Hematopoietic multipotent progenitor cell treated with erythropoietin and hydrocortisone succinate and interleukin-3 and kit ligand, for 17 days (in vitro differentiated cells): ENCODE data around the gene CLEC4F.
A peak's percentile ranks its signal among the peaks of the same experiment; 100 is the strongest.

Source experiments
- DNase-seq: peaks from one replicate; pipeline ENCODE4 v3.0.0-alpha.2; 2015; ENCODE audit warnings: low spot score

The CLEC4F gene, protein sequence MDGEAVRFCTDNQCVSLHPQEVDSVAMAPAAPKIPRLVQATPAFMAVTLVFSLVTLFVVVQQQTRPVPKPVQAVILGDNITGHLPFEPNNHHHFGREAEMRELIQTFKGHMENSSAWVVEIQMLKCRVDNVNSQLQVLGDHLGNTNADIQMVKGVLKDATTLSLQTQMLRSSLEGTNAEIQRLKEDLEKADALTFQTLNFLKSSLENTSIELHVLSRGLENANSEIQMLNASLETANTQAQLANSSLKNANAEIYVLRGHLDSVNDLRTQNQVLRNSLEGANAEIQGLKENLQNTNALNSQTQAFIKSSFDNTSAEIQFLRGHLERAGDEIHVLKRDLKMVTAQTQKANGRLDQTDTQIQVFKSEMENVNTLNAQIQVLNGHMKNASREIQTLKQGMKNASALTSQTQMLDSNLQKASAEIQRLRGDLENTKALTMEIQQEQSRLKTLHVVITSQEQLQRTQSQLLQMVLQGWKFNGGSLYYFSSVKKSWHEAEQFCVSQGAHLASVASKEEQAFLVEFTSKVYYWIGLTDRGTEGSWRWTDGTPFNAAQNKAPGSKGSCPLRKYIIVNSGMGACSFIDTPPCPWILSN

DNA sequence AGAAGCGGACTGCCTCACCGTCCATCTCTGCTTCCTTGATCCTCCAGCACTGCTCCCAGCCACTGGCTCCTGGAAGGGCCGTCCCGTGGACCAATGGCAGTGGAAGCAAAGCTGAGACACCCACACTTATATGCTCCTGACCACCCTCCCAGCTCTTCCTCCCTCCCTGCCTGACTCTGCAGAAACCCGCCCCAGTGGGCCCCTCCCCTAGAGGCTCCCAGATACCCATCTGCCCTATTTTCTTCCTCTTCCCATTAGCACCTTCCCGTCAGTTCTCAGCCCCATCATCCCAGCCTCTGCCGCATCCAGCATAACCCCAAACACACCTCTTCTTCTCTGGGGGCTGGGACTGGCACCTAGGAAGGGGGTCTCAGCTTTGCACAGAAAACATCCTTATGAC is at the start of gene CLEC4F:
TSS of gene CLEC4F (minus strand) at position 101 of the 400 bp plus-strand sequence. CDS start at position 25, 76 bp downstream.
- DNase-seq: no peak

DNA sequence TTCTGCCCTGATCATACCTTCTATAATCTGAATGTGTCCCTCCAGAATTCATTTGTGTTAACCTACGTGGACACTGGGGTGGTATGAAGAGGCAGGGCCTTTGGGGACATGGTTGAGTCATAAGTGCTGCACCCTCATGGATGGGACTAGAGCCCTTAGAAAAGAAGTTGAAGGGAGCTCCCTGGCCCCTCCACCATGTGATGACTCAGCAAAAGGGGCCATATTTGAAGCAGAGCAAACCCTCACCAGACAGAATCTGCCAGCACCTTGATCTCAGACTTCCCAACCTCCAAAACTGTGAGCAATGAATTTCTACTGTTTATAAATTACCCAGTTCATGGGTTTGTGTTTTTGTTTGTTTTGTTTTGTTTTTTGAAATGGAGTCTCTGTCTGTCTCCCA is 48.6 kb upstream of the CLEC4F start:
- no peak for DNase-seq

DNA sequence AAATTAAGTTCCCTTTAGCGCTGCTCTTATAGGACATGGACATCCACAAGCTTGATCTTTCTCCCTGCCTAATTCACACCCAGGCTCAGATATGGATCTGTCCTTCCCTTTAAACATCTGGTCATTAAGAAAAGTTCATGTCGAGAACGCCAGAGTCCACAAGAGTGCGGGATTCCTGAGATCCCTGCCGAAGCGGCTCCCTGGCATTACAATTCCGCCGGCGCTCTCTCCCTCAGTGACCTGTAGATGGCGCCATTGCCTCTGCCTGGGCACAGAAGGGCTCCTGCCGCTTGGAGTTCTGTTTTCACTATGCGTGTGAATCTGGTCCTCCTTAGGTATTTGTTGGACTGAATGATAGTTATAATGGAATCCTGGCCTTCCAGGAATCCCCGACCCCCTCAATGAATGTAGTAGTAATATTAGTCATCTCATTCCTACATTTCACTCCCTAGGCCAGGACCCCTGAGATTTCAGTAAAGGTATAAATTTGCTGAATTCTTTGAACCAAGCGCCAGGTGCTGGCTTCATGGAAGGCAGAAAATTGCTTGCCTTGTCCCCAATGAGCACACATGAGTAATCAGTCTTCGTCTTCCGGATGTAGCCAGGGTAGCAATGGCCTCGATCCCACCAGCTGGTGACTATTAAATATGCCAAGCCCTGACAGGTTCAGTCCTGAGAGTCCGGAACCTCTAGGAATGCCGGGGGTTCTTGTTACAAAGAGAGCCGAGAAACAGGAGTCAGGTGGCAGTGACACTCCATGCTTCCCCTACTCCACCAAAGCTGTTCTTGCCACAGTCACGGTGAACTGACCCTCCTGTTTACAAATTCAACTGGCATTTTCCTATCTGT is 41.6 kb upstream of the CLEC4F start:
- DNase-seq: peak; percentile 66

DNA sequence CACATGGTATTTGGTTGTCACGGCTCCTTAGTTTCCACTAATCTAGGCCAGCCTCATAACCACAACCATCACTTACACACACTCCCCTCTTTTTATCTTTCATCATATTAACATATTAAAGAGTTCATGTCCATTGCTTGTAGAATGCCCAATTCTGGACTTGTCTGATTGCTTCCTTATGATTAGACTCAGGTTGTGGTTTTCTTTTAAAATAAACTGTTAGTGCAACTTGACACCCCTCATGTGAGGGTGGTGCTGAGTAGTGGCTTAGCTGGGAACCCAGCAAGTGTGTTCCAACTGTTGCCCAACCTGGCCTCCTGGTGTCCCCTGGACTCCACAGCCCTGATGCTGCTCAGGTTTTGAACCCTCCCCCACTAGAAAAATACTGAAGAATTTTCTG is 35.3 kb upstream of the CLEC4F start:
- DNase-seq: no peak

DNA sequence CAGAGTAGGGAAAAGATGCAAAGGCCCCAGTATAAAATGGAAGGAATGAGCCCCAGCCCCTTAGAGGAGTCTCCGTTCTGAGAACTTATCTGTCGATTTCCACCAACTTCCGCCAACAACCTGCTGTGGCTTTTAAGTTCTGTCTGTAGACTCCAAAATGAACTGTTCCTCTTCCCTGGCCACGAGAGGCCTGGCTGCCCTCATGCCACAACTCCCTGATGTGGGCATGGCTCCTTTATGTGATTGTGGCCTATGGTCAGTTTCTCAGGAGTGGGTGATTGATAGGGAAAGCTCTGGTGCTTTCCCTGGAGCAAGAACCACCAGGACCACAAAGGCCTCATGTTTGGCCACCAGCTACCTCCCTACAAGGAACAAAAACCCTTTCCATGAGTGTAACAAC is 34.0 kb upstream of the CLEC4F start:
- no peak for DNase-seq

DNA sequence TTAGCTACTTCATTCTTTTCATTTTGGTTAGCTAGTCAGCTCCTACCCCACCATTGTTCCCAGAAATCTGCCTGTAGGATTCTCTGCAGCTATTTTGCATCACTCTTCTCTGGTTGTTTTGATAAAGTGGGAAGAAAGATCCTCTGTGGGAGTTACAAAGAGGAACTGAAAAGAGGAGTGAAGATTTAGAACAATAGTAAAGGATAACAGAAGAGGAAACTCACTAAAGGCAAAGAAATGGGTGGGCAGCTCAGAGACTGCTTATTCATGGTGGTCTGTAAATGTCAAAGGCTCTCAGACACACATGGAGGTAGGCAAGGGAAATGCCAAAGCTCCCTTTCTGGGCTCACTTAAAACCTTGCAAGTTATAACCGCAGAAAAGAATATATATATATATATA is 32.4 kb upstream of the CLEC4F start:
- no peak for DNase-seq

DNA sequence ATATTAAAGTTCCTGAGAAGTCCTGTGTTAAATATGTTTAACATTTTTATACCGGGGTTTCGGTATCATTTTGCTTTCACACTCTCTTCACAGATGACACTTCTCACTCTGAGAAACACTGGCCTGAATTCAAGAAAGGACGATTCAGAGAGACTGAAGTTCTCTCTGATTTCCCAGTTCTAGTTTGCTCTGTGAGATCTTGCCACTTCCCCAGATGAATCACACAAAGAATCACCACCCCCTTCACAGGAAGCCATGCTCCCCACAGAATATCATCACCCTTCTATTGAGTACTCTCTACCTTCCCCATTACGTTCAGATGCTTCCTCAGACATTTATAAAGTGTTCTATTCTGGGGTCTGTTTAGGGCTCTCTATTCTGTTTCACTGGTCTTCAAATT is 31.3 kb upstream of the CLEC4F start:
- DNase-seq: no peak

DNA sequence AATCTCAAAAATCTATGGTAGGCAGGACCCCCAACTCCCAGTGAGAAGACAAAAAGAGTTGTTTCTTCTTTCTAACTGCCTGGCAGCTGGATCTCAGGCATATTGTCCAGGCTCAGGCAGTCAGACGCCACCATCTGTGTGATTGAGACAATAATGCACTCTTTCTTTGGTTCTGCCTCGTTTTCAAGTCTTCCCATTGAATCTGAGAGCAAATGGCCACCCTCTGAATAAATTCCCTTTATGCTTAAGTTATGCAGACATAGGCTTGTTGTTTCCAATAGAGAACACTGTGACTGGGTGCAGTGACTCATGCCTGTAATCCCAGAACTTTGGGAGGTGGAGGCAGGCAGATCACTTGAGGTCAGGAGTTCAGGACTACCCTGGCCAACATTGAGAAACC is 30.5 kb upstream of the CLEC4F start:
- no peak for DNase-seq

DNA sequence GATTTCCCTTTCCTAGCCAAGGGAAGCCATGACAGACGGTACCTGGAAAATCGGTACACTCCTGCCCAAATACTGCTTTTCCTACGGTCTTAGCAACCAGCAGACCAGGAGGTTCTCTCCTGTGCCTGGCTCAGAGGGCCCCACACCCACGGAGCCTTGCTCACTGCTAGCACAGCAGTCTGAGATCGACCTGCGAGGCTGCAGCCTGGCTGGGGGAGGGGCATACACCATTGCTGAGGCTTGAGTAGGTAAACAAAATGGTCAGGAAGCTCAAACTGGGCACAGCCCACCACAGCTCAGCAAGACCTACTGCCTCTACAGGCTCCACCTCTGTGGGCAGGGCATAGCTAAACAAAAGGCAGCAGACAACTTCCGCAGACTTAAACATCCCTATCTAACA is 22.0 kb upstream of the CLEC4F start:
- DNase-seq: no peak

DNA sequence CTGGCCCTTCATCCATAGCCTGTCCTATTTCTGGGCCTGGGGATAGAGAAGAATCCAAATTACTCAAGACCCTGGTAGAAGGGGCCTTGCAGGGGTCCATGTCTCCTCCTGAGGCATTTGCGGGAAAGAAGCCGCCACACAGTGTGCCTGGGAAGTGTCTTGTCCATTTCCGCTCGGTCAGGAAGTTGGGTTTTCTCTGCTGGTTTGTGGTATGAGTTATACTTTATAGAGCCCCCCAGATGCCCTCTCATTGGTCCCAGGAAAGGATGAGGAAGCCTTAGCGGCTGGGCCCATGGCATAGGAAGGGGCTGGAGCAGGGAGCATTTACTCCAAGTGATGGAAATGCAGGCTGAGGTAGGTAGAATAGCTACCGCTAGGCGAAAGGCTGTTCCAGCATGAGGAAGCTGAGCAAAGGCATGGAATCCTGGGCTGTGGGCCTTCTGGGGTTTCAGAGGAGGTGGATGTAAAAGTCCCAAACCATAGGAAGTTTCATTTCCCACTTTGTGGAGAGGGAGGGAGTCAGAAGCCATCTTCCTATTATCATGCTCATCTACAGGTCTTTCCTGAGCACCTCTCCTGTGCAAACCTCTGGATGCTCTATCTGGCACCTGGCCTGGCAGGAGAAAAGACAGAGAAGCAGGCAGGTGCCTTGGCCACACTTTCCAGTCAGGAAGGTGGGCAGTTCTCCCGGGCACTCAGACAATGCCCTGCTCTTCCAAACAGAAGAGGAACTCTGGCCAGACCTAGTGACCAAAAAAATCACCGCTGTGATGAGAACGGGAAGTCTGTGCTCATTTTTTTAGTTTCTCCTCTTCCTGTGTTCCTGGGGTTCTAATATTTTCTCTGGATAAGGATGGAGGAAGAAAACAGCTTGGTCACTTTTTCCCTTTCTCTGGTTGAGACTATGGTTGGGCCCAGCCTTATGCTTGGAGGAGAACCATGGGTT is 17.9 kb upstream of the CLEC4F start:
- DNase-seq: no peak

DNA sequence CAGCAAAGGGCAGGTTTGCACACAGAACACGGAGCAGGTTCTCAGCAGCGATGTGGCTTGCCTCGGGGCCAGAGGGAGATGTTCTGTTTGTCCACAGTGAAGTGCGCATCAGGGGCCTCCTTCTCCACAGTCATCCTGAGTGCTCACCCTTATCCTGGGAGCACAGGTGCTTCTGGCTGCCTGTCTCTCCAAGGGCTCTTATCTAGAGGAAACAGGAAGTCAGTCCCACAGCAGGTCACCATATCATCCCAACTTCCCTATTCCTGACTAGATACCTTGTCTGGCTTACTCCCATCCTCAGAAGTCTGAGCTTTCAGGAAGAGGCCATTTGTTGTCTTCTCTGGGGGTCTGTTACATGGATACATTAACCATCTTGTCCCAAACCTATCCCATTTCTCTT is 15.2 kb upstream of the CLEC4F start, which contains the start of gene CD207:
TSS of gene CD207 (minus strand) at position 174 of the 400 bp plus-strand sequence. CDS start at position 134, 40 bp downstream.
- no peak for DNase-seq

DNA sequence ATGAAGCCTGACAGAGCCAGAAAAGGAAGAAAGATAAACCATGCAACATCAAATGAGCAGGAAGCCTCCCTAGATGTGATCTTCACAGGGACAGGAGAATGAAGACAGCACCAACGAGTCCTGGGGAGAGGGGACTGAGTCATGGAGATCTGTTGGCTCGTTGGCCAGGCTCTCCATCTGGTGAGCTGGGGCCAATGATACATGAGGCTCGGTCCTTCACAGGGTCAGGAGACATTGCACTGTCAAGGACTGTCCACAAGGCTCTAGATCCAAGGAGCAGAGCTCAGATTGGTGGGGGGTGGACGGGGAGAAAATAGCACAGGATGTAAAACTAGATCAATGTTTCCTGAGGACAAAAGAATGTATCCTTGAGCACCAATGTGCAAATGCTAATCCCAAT is 14.5 kb upstream of the CLEC4F start:
- no peak for DNase-seq

DNA sequence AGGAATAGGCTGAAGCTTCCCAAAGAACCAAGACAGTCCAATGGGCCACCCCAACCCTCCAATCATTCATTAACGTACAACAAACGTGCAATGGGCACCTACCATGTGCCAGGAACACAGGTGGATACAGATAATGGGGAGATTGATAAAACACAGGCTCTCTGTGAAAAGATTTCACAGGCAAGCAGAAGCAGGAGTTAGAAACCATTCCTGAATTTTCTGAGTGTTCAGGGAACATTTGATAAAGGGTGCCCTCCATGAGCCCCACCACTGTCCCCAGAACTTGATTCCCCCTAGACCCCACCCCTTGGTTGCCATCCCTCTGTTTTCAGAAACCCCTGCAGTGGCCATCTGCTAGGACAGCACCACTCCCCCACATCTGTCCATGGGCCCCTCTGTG is 13.7 kb upstream of the CLEC4F start:
- no peak for DNase-seq

DNA sequence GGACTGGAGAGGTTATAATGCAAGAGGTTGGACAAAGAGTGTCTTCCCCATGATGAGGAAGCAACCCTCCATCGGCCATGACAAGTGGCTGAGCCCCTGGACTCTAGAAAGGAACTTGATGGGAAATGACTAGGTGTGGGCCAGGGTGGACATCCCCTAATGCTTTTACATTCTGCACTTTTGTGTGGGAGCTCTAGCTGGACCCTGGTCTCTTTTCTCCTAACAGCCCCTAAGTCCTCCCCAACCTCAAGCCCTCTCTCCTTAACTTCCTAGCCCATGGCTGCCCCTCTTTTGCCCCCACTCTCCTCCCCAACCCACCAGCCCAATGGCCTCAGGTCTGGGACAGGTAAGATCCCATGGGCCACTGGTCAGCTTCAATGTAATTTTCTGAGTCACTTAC is 12.8 kb upstream of the CLEC4F start:
- no peak for DNase-seq

DNA sequence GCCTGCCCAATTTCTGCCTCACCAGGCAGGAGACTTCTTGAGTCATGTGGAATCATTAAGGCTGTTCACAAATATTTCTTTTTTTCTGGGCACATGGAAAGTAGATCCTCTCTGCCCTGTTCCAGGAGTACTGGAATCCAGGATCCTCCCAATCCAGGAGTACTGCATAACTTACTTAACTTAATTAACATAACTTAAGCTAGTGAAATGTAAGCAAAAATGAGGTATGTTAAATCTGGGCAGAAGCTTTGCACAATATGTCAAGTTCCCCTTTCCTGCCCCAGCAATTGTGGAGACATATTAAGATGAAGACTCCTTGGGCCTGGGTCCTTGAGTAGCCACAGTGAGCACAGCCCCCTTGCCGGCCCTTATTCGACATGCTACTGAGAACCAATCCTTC is 12.0 kb upstream of the CLEC4F start:
- no peak for DNase-seq

DNA sequence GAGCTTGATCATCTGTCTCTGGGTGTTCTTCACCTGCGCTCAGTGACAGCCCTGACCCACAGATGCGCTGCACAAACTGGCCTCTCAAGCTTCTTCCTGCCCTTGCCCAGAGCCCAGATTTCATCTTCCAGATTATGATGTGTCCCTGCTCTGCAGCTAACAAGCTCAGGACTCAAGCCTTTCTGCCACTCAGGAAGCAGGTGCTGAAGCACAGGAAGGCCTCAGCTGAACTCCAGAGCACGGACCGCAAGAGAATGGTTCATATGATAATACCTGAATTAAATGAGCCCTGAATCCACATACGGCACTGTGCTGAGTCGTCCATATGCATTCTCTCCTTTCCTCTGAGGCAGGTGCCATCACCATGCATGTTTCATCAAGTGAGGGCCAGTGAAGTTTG is 11.5 kb upstream of the CLEC4F start:
- no peak for DNase-seq

DNA sequence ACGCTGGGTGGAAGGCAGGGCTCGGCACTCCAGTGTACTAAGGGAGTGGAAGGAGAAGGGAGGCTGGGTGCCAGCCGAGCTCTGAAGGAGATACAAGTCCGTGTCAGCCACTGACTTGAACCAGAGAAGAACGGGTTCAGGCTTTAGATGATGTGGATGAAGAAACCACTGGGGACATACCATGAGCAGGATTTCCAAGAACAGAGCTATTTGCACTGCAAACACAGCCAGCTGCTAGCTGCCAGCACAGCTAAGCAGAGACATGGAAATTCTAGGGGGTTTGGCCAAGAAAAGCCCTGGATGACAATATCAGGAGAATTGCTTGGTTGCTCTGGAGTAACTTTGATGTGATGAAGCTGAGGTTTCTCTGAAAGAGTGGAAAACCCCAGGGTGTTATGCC is 10.0 kb upstream of the CLEC4F start:
- DNase-seq: no peak

DNA sequence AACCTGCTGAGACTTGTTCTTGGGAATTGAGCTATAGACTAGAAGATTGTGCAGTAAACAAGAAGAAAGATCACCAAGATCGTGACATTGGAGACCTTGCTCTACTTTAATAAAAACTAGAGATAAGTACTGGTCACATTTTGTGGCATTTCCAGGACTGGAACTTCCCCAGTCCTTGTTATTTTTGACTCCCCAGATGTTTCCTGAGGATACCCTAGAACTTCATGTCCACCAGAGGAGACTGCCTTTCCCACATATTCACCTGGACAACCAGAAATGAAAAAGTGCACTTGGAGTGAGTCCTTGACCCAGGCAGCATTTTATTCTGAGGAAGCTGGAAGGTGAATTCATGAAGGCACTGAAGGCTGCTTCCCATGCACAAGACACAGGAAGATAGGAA is 9.5 kb upstream of the CLEC4F start:
- no peak for DNase-seq

DNA sequence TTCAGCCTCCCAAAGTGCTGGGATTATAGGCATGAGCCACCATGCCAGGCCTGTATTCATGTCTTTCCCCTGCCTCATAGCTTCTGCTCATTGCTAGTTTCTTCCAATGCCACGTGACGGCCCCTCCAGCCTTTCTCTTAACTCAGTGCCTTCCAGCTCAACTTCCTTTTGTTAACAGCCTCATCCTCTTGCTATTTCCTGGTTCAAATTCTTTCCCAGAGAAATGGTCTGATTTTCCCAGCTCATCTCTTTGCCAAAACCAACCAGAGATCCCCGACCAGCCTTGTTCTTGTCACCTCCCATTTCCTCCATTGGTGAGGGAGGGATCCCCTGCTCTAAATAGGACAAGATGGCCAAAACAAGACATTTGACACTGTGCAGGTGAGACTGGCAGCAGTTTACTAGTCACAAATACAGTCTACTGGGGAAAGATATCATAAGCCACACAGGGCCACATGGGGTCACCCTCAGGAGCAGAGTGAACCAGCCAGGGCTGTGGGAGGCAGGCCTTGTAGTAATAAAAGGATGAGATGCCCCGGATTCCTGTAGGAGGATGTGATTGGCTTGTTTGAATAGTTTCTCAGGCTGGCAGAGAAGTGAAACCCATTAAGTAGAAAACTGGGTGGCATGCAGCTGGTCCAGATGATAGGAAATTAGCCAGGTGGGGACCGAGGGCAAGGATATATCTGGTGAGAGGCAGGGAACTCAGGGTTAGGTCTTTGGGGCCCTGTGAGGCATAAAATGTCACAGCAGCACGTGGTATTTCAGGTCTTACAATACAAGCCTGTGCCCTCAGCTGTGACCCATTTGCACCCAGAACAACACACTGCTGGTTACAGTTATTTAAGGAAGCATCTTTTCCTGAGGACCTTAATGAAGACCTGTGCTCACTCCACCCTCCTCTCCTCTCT is 8.8 kb upstream of the CLEC4F start:
- DNase-seq: no peak

DNA sequence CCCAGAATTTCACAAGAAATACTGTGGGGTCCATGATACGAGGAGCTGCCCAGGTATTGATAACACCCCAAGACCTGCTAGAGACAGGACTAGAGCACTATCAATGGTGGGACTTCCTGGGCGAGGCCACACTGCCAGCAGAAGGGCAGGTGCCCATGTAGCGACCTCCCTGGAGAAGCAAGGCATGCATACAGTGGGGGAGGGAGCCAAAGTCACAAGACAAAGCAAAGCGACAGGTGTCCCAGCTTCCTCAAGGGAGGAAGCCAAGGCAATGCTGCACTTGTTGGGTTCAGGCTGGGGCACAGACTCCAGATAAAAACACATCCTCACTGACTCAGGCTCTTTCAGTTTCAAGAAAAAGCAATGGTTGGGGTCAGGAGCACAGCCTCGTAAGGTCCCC is 7.7 kb upstream of the CLEC4F start:
- DNase-seq: no peak

DNA sequence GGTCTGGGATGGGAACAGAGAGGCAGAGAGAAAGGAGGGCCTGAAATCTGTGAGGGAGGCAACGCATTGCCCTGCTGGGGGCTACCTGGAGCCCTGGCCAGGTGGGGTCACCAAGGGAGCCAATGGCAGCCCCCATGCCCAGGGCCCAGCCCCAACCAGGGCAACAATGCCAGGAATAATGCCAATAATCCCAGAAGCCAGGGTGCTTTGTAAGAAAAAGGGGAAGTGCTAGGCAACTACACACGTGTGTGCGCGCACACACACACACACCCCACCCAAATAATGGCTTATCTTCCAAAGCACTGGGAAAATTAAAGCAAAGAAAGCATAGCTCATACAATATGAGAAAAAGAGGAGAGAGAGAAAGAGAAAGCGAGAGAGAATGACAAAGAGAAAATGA is 7.0 kb upstream of the CLEC4F start:
- DNase-seq: no peak
